HCT116 (cell line): Measurements from ENCODE around the gene SLC25A6.

Source experiments
- POLR2AphosphoS5 ChIP-seq: IDR thresholded peaks from 2 replicates; pipeline ENCODE4 v1.6.1; 2011; ENCODE audit warnings: mild to moderate bottlenecking, low read depth, low read length, moderate library complexity
- TF ChIP-seq, protein P1 (sequence below), 3 experiments: fragments of 200-600 bp in 1 of 3; sonication (generic) in 1 of 3; IDR thresholded peaks in 2 of 3; conservative IDR thresholded peaks in 1 of 3; 2 replicates each; pipeline ENCODE4 v1.5.1; 2012 to 2017; ENCODE audit warnings: low read depth in 2 of 3, low read length in 2 of 3, antibody characterized with exemption in 1 of 3, borderline replicate concordance in 1 of 3, control low read depth in 1 of 3, mild to moderate bottlenecking in 1 of 3, mixed read lengths in 1 of 3, mixed run types in 1 of 3, moderate library complexity in 1 of 3; ENCODE audit not compliant: insufficient read depth in 1 of 3
- TF ChIP-seq, protein P2 (sequence below): IDR thresholded peaks from 2 replicates; pipeline ENCODE4 v1.6.1; 2011; ENCODE audit warnings: mild to moderate bottlenecking, low read length, moderate library complexity; ENCODE audit not compliant: insufficient replicate concordance; ENCODE audit errors: extremely low read depth

DNA sequence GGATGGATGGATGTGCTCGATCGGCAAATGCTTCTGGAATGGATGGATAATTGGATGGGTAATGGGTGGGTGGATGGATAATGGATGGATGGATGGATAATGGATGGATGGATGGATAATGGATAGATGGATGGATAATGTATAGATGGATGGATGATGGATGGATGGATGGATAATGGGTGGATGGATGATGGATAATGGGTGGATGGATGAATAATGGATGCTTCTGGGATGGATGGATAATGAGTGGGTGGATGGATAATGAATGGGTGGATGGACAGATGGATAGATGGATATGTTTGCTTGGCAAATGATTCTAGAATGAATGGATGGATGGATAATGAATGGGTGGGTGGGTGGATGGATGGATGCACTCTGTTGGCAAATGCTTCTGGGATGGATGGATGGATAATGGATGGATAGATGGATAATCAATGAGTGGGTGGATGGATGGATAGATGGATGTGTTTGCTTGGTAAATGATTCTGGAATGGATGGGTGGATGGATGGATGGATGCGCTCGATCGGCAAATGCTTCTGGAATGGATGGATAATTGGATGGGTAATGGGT is 3.8 kb upstream of the SLC25A6 start:
- TF ChIP-seq, protein P1, sequence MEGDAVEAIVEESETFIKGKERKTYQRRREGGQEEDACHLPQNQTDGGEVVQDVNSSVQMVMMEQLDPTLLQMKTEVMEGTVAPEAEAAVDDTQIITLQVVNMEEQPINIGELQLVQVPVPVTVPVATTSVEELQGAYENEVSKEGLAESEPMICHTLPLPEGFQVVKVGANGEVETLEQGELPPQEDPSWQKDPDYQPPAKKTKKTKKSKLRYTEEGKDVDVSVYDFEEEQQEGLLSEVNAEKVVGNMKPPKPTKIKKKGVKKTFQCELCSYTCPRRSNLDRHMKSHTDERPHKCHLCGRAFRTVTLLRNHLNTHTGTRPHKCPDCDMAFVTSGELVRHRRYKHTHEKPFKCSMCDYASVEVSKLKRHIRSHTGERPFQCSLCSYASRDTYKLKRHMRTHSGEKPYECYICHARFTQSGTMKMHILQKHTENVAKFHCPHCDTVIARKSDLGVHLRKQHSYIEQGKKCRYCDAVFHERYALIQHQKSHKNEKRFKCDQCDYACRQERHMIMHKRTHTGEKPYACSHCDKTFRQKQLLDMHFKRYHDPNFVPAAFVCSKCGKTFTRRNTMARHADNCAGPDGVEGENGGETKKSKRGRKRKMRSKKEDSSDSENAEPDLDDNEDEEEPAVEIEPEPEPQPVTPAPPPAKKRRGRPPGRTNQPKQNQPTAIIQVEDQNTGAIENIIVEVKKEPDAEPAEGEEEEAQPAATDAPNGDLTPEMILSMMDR (IDR thresholded peaks at IDR 0.05 in 2 of 3, conservative IDR thresholded peaks at IDR 0.05 in 1 of 3; ENCODE audit: borderline replicate concordance in 1 of 3, insufficient read depth in 1 of 3, low read depth in 2 of 3, low read length in 2 of 3), result no peak
- TF ChIP-seq, protein P2, sequence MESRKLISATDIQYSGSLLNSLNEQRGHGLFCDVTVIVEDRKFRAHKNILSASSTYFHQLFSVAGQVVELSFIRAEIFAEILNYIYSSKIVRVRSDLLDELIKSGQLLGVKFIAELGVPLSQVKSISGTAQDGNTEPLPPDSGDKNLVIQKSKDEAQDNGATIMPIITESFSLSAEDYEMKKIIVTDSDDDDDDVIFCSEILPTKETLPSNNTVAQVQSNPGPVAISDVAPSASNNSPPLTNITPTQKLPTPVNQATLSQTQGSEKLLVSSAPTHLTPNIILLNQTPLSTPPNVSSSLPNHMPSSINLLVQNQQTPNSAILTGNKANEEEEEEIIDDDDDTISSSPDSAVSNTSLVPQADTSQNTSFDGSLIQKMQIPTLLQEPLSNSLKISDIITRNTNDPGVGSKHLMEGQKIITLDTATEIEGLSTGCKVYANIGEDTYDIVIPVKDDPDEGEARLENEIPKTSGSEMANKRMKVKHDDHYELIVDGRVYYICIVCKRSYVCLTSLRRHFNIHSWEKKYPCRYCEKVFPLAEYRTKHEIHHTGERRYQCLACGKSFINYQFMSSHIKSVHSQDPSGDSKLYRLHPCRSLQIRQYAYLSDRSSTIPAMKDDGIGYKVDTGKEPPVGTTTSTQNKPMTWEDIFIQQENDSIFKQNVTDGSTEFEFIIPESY, result no peak
- TF ChIP-seq POLR2AphosphoS5, result no peak
